ENCODE measurements around the gene SSH2. TPM values are rescaled to one million over a fixed set of nuclear protein-coding genes. Genes with fewer than 3 reads are reported as not detected.
"Not testable (repeated sequence)": the region's sequence is repeated elsewhere in the genome, so short reads cannot be mapped to it uniquely, and the experiment has no call there.

Gene SSH2
- total RNA-seq, 5 donors from 2014 or later (not counting 1 experiment from before 2014, with no cell fraction given), result 76.2 to 115 (median 82.7) TPM

- Mint-ChIP-seq H3K27me3 (no peaks in the 10 kb centered on the region), H3K4me1 (peaks cover 25 to 39% (median 35%) of the 10 kb centered on the region in 3 donors), H3K4me3 (no peak overlapping the region), H3K9me3 (no peaks in the 10 kb centered on the region), H3K36me3 (peaks cover 40% of the 10 kb centered on the region), H3K27ac (peak overlapping the region; percentile 55 to 75)
- H3K27me3 ChIP-seq (replicated peaks in 1 of 2; ENCODE audit: control insufficient read depth in 2 of 2, extremely low read depth in 1 of 2, insufficient read depth in 2 of 2, low read length in 1 of 2), result no peaks in the 10 kb centered on the region
- H3K9me3 ChIP-seq, result no peaks in the 10 kb centered on the region
- H3K36me3 ChIP-seq (ENCODE audit: control insufficient read depth in 2 of 2, extremely low read depth in 1 of 2, insufficient read depth in 1 of 2, low read length in 1 of 2), result peaks cover 0 to 61% of the 10 kb centered on the region in 2 donors
- ChIA-PET CTCF (interaction anchor here in 1 of 2 donors (0.6 to 0.9 kb wide), 2 partner anchors 24 to 102 kb away, joined by 3 read pairs; no protein-coding TSS in a partner anchor), POLR2A (interaction anchor here in 1 of 2 donors (0.6 to 0.9 kb wide), 2 partner anchors 70 to 153 kb away, joined by 3 to 9 read pairs; no protein-coding TSS in a partner anchor)
- H3K27ac ChIP-seq (ENCODE audit: low read length), result no peak overlapping the region
- DNase-seq (no peak), ATAC-seq (replicated peaks in 1 of 4) (no peak)
- H3K4me3 ChIP-seq (ENCODE audit: control insufficient read depth in 1 of 2, extremely low read depth in 1 of 2, low read length in 1 of 2), result no peak overlapping the region
- peaks cover 2 to 16% of the 10 kb centered on the region in 2 experiments for H3K4me1 ChIP-seq (ENCODE audit: control insufficient read depth in 1 of 2, extremely low read depth in 1 of 2, insufficient read depth in 2 of 2, low read length in 2 of 2)
- WGBS (ENCODE audit: insufficient coverage), result 60% methylated on average over 1 of the region's 3 CpGs
Measured at GRCh38 chr17:29677221-29677791, 252.7 kb downstream of the SSH2 start.

DNA sequence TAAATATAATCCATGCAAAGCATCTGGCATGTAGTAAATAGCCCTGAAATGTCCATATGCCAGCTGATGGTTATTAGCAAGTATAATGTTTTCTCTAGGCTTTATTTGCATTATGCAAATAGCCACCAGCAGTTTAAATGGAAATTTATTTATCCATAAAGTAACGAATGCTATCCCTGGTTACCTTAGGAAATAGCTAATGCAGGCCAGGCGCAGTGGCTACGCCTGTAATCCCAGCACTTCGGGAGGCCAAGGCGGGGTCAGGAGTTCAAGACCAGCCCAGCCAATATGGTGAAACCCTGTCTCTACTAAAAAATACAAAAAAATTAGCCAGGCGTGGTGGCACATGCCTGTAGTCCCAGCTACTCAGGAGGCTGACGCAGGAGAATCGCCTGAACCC lies 254.1 kb downstream of the SSH2 start:
- POLR2A ChIA-PET; H3K4me3 Mint-ChIP-seq; H3K27ac ChIP-seq (ENCODE audit: low read length); H3K9me3 Mint-ChIP-seq; H3K4me3 ChIP-seq (ENCODE audit: control insufficient read depth in 1 of 2, extremely low read depth in 1 of 2, low read length in 1 of 2); ATAC-seq (replicated peaks in 1 of 4); DNase-seq; H3K9me3 ChIP-seq; H3K27me3 ChIP-seq (replicated peaks in 1 of 2; ENCODE audit: control insufficient read depth in 2 of 2, extremely low read depth in 1 of 2, insufficient read depth in 2 of 2, low read length in 1 of 2); H3K27me3 Mint-ChIP-seq: not testable (repeated sequence)
- peaks cover 0 to 12% of the 10 kb centered on the region in 2 experiments for H3K4me1 ChIP-seq (ENCODE audit: control insufficient read depth in 1 of 2, extremely low read depth in 1 of 2, insufficient read depth in 2 of 2, low read length in 2 of 2)
- H3K36me3 ChIP-seq (ENCODE audit: control insufficient read depth in 2 of 2, extremely low read depth in 1 of 2, insufficient read depth in 1 of 2, low read length in 1 of 2), result peaks cover 0 to 67% of the 10 kb centered on the region in 2 donors
- H3K4me1 Mint-ChIP-seq, result peaks cover 20 to 32% (median 27%) of the 10 kb centered on the region in 3 donors
- CTCF ChIA-PET, result interaction anchor here in 1 of 2 donors (0.6 to 0.7 kb wide), 2 partner anchors 82 to 122 kb away, joined by 5 to 10 read pairs; no protein-coding TSS in a partner anchor
- 96% methylated on average over 8 of the region's 8 CpGs for WGBS (ENCODE audit: insufficient coverage)
- H3K36me3 Mint-ChIP-seq, result peaks cover 43% of the 10 kb centered on the region
- peak overlapping the region in 1 of 2 donors; percentile 84 for H3K27ac Mint-ChIP-seq

GRCh38 chr17:29674281-29674680 lies 255.7 kb downstream of the SSH2 start:
- Mint-ChIP-seq H3K36me3 (peaks cover 43% of the 10 kb centered on the region), H3K4me3 (peak overlapping the region in 1 of 3 donors; percentile 27), H3K27ac (peak overlapping the region; percentile 82 to 83), H3K4me1 (peaks cover 20 to 30% (median 27%) of the 10 kb centered on the region in 3 donors), H3K27me3 (no peaks in the 10 kb centered on the region), H3K9me3 (no peaks in the 10 kb centered on the region)
- POLR2A ChIA-PET, result interaction anchor here (0.6 kb wide), 2 partner anchors 57 to 228 kb away, joined by 4 to 5 read pairs; no protein-coding TSS in a partner anchor
- H3K4me1 ChIP-seq (ENCODE audit: control insufficient read depth in 1 of 2, extremely low read depth in 1 of 2, insufficient read depth in 2 of 2, low read length in 2 of 2), result peaks cover 0 to 12% of the 10 kb centered on the region in 2 experiments
- ATAC-seq (replicated peaks in 1 of 4) (peak in 2 of 4 experiments; percentile 47 to 88), DNase-seq (peak in 2 of 35 experiments; percentile 16 to 23)
- no peak overlapping the region for H3K4me3 ChIP-seq (ENCODE audit: control insufficient read depth in 1 of 2, extremely low read depth in 1 of 2, low read length in 1 of 2)
- H3K9me3 ChIP-seq, result no peaks in the 10 kb centered on the region
- no peak overlapping the region for H3K27ac ChIP-seq (ENCODE audit: low read length)
- H3K36me3 ChIP-seq (ENCODE audit: control insufficient read depth in 2 of 2, extremely low read depth in 1 of 2, insufficient read depth in 1 of 2, low read length in 1 of 2), result peaks cover 0 to 71% of the 10 kb centered on the region in 2 donors
- no peaks in the 10 kb centered on the region for H3K27me3 ChIP-seq (replicated peaks in 1 of 2; ENCODE audit: control insufficient read depth in 2 of 2, extremely low read depth in 1 of 2, insufficient read depth in 2 of 2, low read length in 1 of 2)
- CTCF ChIA-PET, result interaction anchor here in 1 of 2 donors (0.6 to 1.7 kb wide), 3 partner anchors 35 to 408 kb away, joined by 3 to 8 read pairs (median 6); no protein-coding TSS in a partner anchor
- 0% methylated on average over 1 of the region's 1 CpG for WGBS (ENCODE audit: insufficient coverage)

DNA sequence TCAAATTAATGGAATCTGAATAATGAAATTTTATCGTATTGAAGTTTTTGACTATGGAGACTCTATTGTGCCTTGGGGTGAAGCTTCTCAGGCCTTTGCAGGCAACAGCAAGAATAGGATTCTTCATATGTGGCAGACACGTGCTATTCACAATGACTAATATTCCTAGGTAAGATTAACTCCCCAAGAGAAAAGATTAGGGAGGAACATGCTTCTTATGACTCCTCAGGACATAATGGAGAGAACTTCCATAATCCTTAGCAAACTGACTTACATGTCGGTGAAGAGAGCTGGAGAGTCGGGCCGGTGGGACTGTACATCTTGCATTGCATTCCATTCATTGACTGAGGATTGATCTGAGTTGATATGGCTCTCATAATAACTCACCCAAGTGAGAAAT lies 258.4 kb downstream of the SSH2 start:
- no peak for DNase-seq
- H3K4me1 ChIP-seq (ENCODE audit: control insufficient read depth in 1 of 2, extremely low read depth in 1 of 2, insufficient read depth in 2 of 2, low read length in 2 of 2), result peaks cover 0 to 19% of the 10 kb centered on the region in 2 experiments
- H3K36me3 Mint-ChIP-seq, result peaks cover 49% of the 10 kb centered on the region
- no peaks in the 10 kb centered on the region for H3K9me3 ChIP-seq
- no peaks in the 10 kb centered on the region for H3K9me3 Mint-ChIP-seq
- no peaks in the 10 kb centered on the region for H3K27me3 ChIP-seq (replicated peaks in 1 of 2; ENCODE audit: control insufficient read depth in 2 of 2, extremely low read depth in 1 of 2, insufficient read depth in 2 of 2, low read length in 1 of 2)
- no peak overlapping the region for H3K27ac ChIP-seq (ENCODE audit: low read length)
- no CpG with 5 or more reads among the region's 5 CpGs for WGBS (ENCODE audit: insufficient coverage)
- no peak overlapping the region for H3K4me3 Mint-ChIP-seq
- CTCF ChIA-PET, result interaction anchor here in 1 of 2 donors (0.6 to 1.2 kb wide), 2 partner anchors 17 to 37 kb away, joined by 3 to 5 read pairs; no protein-coding TSS in a partner anchor
- H3K4me1 Mint-ChIP-seq, result peaks cover 25 to 26% (median 26%) of the 10 kb centered on the region in 3 donors
- no peak for ATAC-seq (replicated peaks in 1 of 4)
- peak overlapping the region in 1 of 2 donors; percentile 16 for H3K27ac Mint-ChIP-seq
- POLR2A ChIA-PET, result interaction anchor here in 1 of 2 donors (0.6 kb wide), 1 partner anchor 531 kb away, joined by 10 read pairs; no protein-coding TSS in a partner anchor
- H3K27me3 Mint-ChIP-seq, result no peaks in the 10 kb centered on the region
- peaks cover 3 to 77% of the 10 kb centered on the region in 2 donors for H3K36me3 ChIP-seq (ENCODE audit: control insufficient read depth in 2 of 2, extremely low read depth in 1 of 2, insufficient read depth in 1 of 2, low read length in 1 of 2)
- no peak overlapping the region for H3K4me3 ChIP-seq (ENCODE audit: control insufficient read depth in 1 of 2, extremely low read depth in 1 of 2, low read length in 1 of 2)

DNA sequence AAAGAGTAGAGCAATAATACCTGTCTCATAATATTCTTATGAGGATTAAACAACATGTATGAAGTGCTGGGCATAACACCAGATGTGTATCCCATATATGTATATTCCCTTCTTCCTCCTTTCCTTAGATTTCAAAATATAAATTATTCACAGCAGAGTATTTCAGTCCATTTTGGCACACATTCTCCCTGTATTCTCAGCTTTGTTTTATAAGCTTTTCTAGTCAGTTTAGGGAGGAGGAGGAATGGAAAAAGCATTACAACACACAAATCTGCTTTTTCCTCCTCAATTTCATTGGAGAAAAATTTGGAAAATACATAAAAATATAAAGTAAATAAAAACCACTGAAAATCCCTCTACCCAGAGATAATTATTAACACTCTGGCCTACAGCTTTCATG lies 260.8 kb downstream of the SSH2 start:
- H3K4me1 Mint-ChIP-seq, result peaks cover 13 to 25% (median 20%) of the 10 kb centered on the region in 3 donors
- Histone ChIP-seq H3K27ac (ENCODE audit: low read length) (no peak overlapping the region), H3K4me1 (ENCODE audit: control insufficient read depth in 1 of 2, extremely low read depth in 1 of 2, insufficient read depth in 2 of 2, low read length in 2 of 2) (peaks cover 0 to 12% of the 10 kb centered on the region in 2 experiments), H3K36me3 (ENCODE audit: control insufficient read depth in 2 of 2, extremely low read depth in 1 of 2, insufficient read depth in 1 of 2, low read length in 1 of 2) (peaks cover 3 to 82% of the 10 kb centered on the region in 2 donors), H3K9me3 (no peaks in the 10 kb centered on the region), H3K4me3 (ENCODE audit: control insufficient read depth in 1 of 2, extremely low read depth in 1 of 2, low read length in 1 of 2) (no peak overlapping the region), H3K27me3 (replicated peaks in 1 of 2; ENCODE audit: control insufficient read depth in 2 of 2, extremely low read depth in 1 of 2, insufficient read depth in 2 of 2, low read length in 1 of 2) (no peaks in the 10 kb centered on the region)
- peak overlapping the region in 1 of 2 donors; percentile 28 for H3K27ac Mint-ChIP-seq
- H3K4me3 Mint-ChIP-seq, result no peak overlapping the region
- POLR2A ChIA-PET, result no interaction called here
- CTCF ChIA-PET, result no interaction called here
- no peak for DNase-seq
- no peaks in the 10 kb centered on the region for H3K9me3 Mint-ChIP-seq
- no peak for ATAC-seq (replicated peaks in 1 of 4)
- peaks cover 55% of the 10 kb centered on the region for H3K36me3 Mint-ChIP-seq
- no peaks in the 10 kb centered on the region for H3K27me3 Mint-ChIP-seq

- no peaks in the 10 kb centered on the region for H3K27me3 Mint-ChIP-seq
- Histone ChIP-seq H3K36me3 (ENCODE audit: control insufficient read depth in 2 of 2, extremely low read depth in 1 of 2, insufficient read depth in 1 of 2, low read length in 1 of 2) (peaks cover 3 to 75% of the 10 kb centered on the region in 2 donors), H3K27me3 (replicated peaks in 1 of 2; ENCODE audit: control insufficient read depth in 2 of 2, extremely low read depth in 1 of 2, insufficient read depth in 2 of 2, low read length in 1 of 2) (no peaks in the 10 kb centered on the region), H3K4me3 (ENCODE audit: control insufficient read depth in 1 of 2, extremely low read depth in 1 of 2, low read length in 1 of 2) (no peak overlapping the region), H3K9me3 (no peaks in the 10 kb centered on the region), H3K27ac (ENCODE audit: low read length) (no peak overlapping the region), H3K4me1 (ENCODE audit: control insufficient read depth in 1 of 2, extremely low read depth in 1 of 2, insufficient read depth in 2 of 2, low read length in 2 of 2) (peaks cover 0 to 7% of the 10 kb centered on the region in 2 experiments)
- H3K27ac Mint-ChIP-seq, result peak overlapping the region; percentile 14 to 76
- ChIA-PET CTCF (interaction anchor here in 1 of 2 donors (0.5 kb wide), 1 partner anchor 115 kb away, joined by 3 read pairs; no protein-coding TSS in a partner anchor), POLR2A (interaction anchor here in 1 of 2 donors (0.6 kb wide), 2 partner anchors 66 to 175 kb away, joined by 3 to 4 read pairs; no protein-coding TSS in a partner anchor)
- DNase-seq (no peak), ATAC-seq (replicated peaks in 1 of 4) (no peak)
- H3K36me3 Mint-ChIP-seq, result peaks cover 55% of the 10 kb centered on the region
- no peak overlapping the region for H3K4me3 Mint-ChIP-seq
- no peaks in the 10 kb centered on the region for H3K9me3 Mint-ChIP-seq
- peaks cover 10 to 21% (median 19%) of the 10 kb centered on the region in 3 donors for H3K4me1 Mint-ChIP-seq
Measured at GRCh38 chr17:29667969-29668368, 262.1 kb downstream of the SSH2 start.
